Spinal cord (tissue), 10 donors: ENCODE data around the gene KCNA4. TPM values are rescaled to one million over a fixed set of nuclear protein-coding genes. Genes with fewer than 3 reads are reported as not detected.
"Not testable (repeated sequence)": the region's sequence is repeated elsewhere in the genome, so short reads cannot be mapped to it uniquely, and the experiment has no call there.

ENCODE experiments used
- DNase-seq, 6 donors: peaks; one replicate each; pipeline versions ENCODE4 v3.0.0 to v3.0.0-alpha.2; 2013 to 2015; ENCODE audit warnings: low spot score in 6 of 6, low read depth in 4 of 6
- H3K27ac ChIP-seq: one replicate; pipeline ENCODE4 v1.5.1; 2013; ENCODE audit warnings: low read depth, low read length, control low read depth
- H3K27me3 ChIP-seq: one replicate; pipeline ENCODE4 v1.6.1; 2013; ENCODE audit warnings: low read length; ENCODE audit not compliant: control insufficient read depth, insufficient read depth
- H3K36me3 ChIP-seq: one replicate; pipeline ENCODE4 v1.6.1; 2013; ENCODE audit warnings: low read length; ENCODE audit not compliant: control insufficient read depth, insufficient read depth
- H3K4me1 ChIP-seq: one replicate; pipeline ENCODE4 v1.6.1; 2013; ENCODE audit warnings: low read length; ENCODE audit not compliant: control insufficient read depth, insufficient read depth
- H3K4me3 ChIP-seq: one replicate; pipeline ENCODE4 v1.5.1; 2013; ENCODE audit warnings: low read depth, low read length, control low read depth
- H3K9me3 ChIP-seq: one replicate; pipeline ENCODE4 v1.6.1; 2013; ENCODE audit warnings: low read length; ENCODE audit not compliant: control insufficient read depth, insufficient read depth
- WGBS: methylation state at CpG from one replicate; pipeline ENCODE4 v1.1.5; 2013; ENCODE audit warnings: missing lambda C conversion rate; ENCODE audit not compliant: insufficient coverage; 5-methylcytosine and 5-hydroxymethylcytosine counted together
- polyA plus RNA-seq, 2 donors: library from polyadenylated mRNA; unstranded; fragments of 120-200 nt; gene quantifications; one replicate each; pipeline ENCODE4 v1.2.1, GENCODE V29; 2013; ENCODE audit not compliant: insufficient read length in 2 of 2
- total RNA-seq, 2 donors: library from RNA; depleted of rRNA in 1 of 2; stranded (reverse); fragments of 120-200 nt in 1 of 2; fragments of >200 nt in 1 of 2; gene quantifications; one replicate each; pipeline versions ENCODE4 v1.2.3 to v1.2.4, GENCODE V29; 2013 to 2014
- donor health status: healthy.

KCNA4 gene
- total and polyA plus RNA-seq, 4 donors, result 3.5 to 18.0 (median 5.0) TPM

GRCh38 chr11:30002157-30002785, 14.6 kb downstream of the KCNA4 start:
- no CpG with 5 or more reads among the region's 4 CpGs for WGBS
- no peak overlapping the region for H3K4me3 ChIP-seq
- H3K9me3 ChIP-seq, result no peaks in the 10 kb centered on the region
- DNase-seq, result peak in 1 of 6 donors; percentile 82
- no peak overlapping the region for H3K27ac ChIP-seq
- no peaks in the 10 kb centered on the region for H3K4me1 ChIP-seq
- no peaks in the 10 kb centered on the region for H3K27me3 ChIP-seq
- H3K36me3 ChIP-seq, result no peaks in the 10 kb centered on the region

DNA sequence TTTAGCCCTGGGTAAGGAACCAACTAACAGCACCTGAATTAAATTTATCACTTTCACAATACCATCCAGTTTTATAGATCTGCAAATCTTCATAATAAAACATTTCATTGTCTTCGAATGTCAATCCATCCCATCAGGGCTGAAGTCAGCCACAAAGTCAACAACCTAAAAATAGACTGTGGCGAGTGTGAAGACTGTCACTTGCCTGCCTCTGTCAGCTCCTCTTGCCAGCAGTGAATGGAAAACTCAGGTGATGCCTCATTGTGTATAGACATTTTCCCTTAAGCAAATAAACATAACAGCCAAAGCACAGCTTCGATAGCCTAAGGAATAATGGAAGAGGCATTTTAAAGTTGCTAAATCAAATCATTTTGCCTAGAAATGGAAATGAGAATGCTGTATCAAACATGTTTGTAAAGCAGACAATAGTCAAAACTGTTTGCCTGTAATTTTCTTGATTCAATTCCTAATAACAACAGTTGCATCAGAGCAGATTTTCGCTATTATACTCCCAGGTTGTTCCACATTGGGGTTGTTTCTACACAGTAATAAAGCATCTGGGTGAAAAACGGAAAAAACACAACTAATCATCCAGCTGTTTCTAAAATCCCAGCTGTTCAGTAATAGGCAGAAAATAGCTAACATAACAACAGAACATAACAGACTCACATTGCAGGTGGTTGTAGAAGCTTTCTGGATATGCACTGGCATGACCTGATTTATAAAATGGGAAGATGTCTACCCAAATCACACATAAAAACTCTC, 15.7 kb downstream of the KCNA4 start:
- 80% methylated on average over 2 of the region's 5 CpGs for WGBS
- DNase-seq, result peak in 1 of 6 donors; percentile 82
- Histone ChIP-seq H3K9me3 (no peaks in the 10 kb centered on the region), H3K27me3 (no peaks in the 10 kb centered on the region), H3K36me3 (no peaks in the 10 kb centered on the region), H3K27ac (no peak overlapping the region), H3K4me1 (no peaks in the 10 kb centered on the region), H3K4me3 (no peak overlapping the region)

- no peak overlapping the region for H3K27ac ChIP-seq
- no peaks in the 10 kb centered on the region for H3K27me3 ChIP-seq
- H3K36me3 ChIP-seq, result no peaks in the 10 kb centered on the region
- no CpG with 5 or more reads among the region's 1 CpG for WGBS
- DNase-seq, result no peak
- no peaks in the 10 kb centered on the region for H3K4me1 ChIP-seq
- no peaks in the 10 kb centered on the region for H3K9me3 ChIP-seq
- H3K4me3 ChIP-seq, result no peak overlapping the region
Measured at GRCh38 chr11:29996016-29996415, 20.8 kb downstream of the KCNA4 start.

DNA sequence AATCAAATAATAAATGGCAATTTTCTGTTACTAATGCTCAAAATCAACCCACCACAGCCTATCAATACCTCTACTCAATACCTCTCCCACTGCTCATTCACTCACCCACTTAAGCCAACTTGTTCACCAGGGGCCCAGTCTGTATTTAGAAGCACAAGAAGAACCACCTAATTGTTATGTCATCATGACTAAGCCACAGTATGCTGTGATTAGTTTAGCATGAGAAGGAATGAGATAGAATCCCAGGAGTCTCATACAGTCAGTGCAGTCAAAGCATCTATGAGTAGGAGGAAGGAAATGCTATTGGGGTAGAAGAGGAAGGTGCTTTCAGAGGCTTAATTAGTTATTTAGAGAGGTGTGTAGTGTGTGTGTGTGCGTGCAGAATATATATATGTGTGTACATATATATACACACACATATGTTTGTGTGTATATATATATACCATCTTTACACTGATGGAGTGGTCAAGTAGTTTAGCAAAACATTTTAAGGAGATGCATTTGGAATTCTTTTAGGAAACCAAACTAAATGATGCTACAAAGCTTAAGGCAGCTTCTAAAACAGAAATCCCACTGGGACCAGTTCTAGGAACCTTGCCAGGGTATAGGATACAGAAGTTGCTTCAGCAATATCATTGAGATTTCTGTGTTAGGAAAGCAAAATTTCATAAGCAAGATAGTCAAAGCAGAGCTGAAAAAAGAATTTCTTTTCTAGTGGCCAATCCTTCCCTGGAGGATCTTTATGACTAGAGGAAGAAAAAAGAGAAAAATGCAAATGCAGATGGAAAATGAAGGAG, 27.5 kb downstream of the KCNA4 start:
- peak in 2 of 6 donors; percentile 35 to 75 for DNase-seq
- Histone ChIP-seq H3K4me3 (no peak overlapping the region), H3K9me3 (no peaks in the 10 kb centered on the region), H3K27me3 (no peaks in the 10 kb centered on the region), H3K36me3 (no peaks in the 10 kb centered on the region), H3K4me1 (no peaks in the 10 kb centered on the region), H3K27ac (no peak overlapping the region)
- WGBS, result no CpG with 5 or more reads among the region's 1 CpG

DNA sequence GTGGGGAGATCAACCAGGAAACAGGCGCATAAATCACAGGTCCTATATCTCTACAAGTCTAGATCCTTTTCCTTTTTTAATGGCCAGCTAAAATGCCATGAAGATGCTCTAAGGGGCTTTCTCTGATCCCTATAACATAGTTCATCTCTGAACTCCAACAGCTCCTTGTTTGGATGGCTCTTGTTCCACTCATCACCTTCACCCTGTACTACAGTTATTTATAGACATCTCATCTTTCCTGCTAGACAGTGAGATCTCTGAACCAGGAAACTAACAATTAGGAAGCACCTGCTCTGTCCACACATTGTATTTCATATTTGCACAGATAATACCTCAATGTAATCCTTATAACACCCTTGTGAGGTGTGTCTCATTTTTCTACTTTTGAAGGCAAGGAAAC, 31.6 kb downstream of the KCNA4 start:
- Histone ChIP-seq H3K4me3 (no peak overlapping the region), H3K27ac (no peak overlapping the region), H3K4me1 (no peaks in the 10 kb centered on the region), H3K36me3 (no peaks in the 10 kb centered on the region), H3K9me3 (no peaks in the 10 kb centered on the region), H3K27me3 (no peaks in the 10 kb centered on the region)
- 100% methylated on average over 1 of the region's 1 CpG for WGBS
- no peak for DNase-seq

GRCh38 chr11:29984544-29984943, 32.3 kb downstream of the KCNA4 start:
- Histone ChIP-seq H3K4me3 (no peak overlapping the region), H3K27me3 (no peaks in the 10 kb centered on the region), H3K9me3 (no peaks in the 10 kb centered on the region), H3K36me3 (no peaks in the 10 kb centered on the region), H3K27ac (no peak overlapping the region), H3K4me1 (no peaks in the 10 kb centered on the region)
- DNase-seq, result peak in 1 of 6 donors; percentile 32
- WGBS, result 92% methylated on average over 4 of the region's 4 CpGs

DNA sequence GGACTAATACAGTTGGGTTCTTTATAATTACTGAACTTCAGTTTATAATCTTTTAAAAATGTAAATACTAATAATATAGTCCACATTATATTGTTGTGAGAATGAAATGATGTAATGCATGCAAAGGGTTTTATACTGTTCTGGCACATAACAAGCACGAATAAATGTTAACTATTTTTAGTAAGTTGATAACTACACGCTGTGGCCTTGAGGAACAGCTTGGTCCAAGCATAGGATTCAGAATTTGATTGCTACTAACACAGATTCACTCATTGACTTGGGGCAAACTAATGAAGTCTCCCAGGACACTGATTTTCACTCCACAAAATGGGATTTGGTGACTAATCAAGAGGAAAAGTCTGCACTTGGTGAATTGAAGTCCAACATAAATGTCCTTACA, 38.3 kb downstream of the KCNA4 start:
- no peaks in the 10 kb centered on the region for H3K27me3 ChIP-seq
- no peak overlapping the region for H3K27ac ChIP-seq
- no CpG with 5 or more reads among the region's 2 CpGs for WGBS
- no peaks in the 10 kb centered on the region for H3K4me1 ChIP-seq
- H3K9me3 ChIP-seq, result no peaks in the 10 kb centered on the region
- DNase-seq, result no peak
- no peaks in the 10 kb centered on the region for H3K36me3 ChIP-seq
- no peak overlapping the region for H3K4me3 ChIP-seq

GRCh38 chr11:29975580-29975979, 41.2 kb downstream of the KCNA4 start:
- not testable (repeated sequence) for H3K27ac ChIP-seq, H3K4me3 ChIP-seq, H3K4me1 ChIP-seq, DNase-seq, H3K36me3 ChIP-seq, H3K9me3 ChIP-seq, H3K27me3 ChIP-seq
- WGBS, result 98% methylated on average over 6 of the region's 10 CpGs

- Histone ChIP-seq H3K36me3 (no peaks in the 10 kb centered on the region), H3K27me3 (no peaks in the 10 kb centered on the region), H3K9me3 (no peaks in the 10 kb centered on the region), H3K27ac (no peak overlapping the region), H3K4me3 (no peak overlapping the region), H3K4me1 (no peaks in the 10 kb centered on the region)
- 67% methylated on average over 2 of the region's 2 CpGs for WGBS
- peak in 1 of 6 donors; percentile 33 for DNase-seq
Measured at GRCh38 chr11:29963796-29964195, 53.0 kb downstream of the KCNA4 start.
